ENCODE data around the gene ZEB1. TPM values are rescaled to one million over a fixed set of nuclear protein-coding genes. Genes with fewer than 3 reads are reported as not detected.

Gene ZEB1
- total RNA-seq, 1 experiment from 2014 or later = 31.5 TPM

GRCh38 chr10:31524460-31524859 lies 205.4 kb downstream of the ZEB1 start:
- H3K4me3 ChIP-seq (ENCODE audit: low read depth in 2 of 2, low read length in 2 of 2) = no peak overlapping the region
- intact Hi-C loops (cut with micrococcal nuclease; ENCODE audit: unreplicated experiment) = no loop called here
- in situ Hi-C loops (cut with HindIII; ENCODE audit: low pct_unique_long_range_greater_than_20kb, low sequenced_read_pairs) = no loop called here
- ChIA-PET CTCF (no interaction called here), POLR2A (no interaction called here)
- no peak overlapping the region for H3K27ac ChIP-seq (ENCODE audit: low read length)
- no TSS peak for BruUV-seq (replicated peaks)
- TF ChIP-seq CTCF (IDR thresholded peaks at IDR 0.05) (no peak), POLR2AphosphoS5 (IDR thresholded peaks at IDR 0.05; ENCODE audit: low read depth, low read length) (no peak), SIN3A (IDR thresholded peaks at IDR 0.05; ENCODE audit: borderline replicate concordance, insufficient read depth, low read depth, low read length) (no peak), TCF7L2 (IDR thresholded peaks at IDR 0.05; ENCODE audit: low read depth, low read length) (no peak), REST (IDR thresholded peaks at IDR 0.05; ENCODE audit: insufficient read depth in 1 of 2, low read depth in 2 of 2, low read length in 1 of 2) (no peak)
- no peak for ATAC-seq
- no peaks in the 10 kb centered on the region for H3K27me3 ChIP-seq (ENCODE audit: control insufficient read depth, insufficient read depth, low read length)
- no peaks in the 10 kb centered on the region for H3K9me3 ChIP-seq (ENCODE audit: control insufficient read depth, insufficient read depth, low read depth, low read length)
- DNase-seq (ENCODE audit: low read depth, low spot score) = no peak
- H3K36me3 ChIP-seq (ENCODE audit: control insufficient read depth, insufficient read depth, low read length) = no peaks in the 10 kb centered on the region; the same call in 1 of the 2 replicates
- no peaks in the 10 kb centered on the region for H3K4me1 ChIP-seq (ENCODE audit: control insufficient read depth, insufficient read depth, low read length)

- in situ Hi-C loops (cut with HindIII; ENCODE audit: low pct_unique_long_range_greater_than_20kb, low sequenced_read_pairs) = no loop called here
- ChIA-PET CTCF (no interaction called here), POLR2A (no interaction called here)
- Histone ChIP-seq H3K4me1 (ENCODE audit: control insufficient read depth, insufficient read depth, low read length) (no peaks in the 10 kb centered on the region), H3K27me3 (ENCODE audit: control insufficient read depth, insufficient read depth, low read length) (no peaks in the 10 kb centered on the region), H3K9me3 (ENCODE audit: control insufficient read depth, insufficient read depth, low read depth, low read length) (no peaks in the 10 kb centered on the region), H3K36me3 (ENCODE audit: control insufficient read depth, insufficient read depth, low read length) (no peaks in the 10 kb centered on the region; the same call in 1 of the 2 replicates), H3K4me3 (ENCODE audit: low read depth in 2 of 2, low read length in 2 of 2) (no peak overlapping the region), H3K27ac (ENCODE audit: low read length) (no peak overlapping the region)
- DNase-seq (ENCODE audit: low read depth, low spot score) (no peak), ATAC-seq (no peak)
- intact Hi-C loops (cut with micrococcal nuclease; ENCODE audit: unreplicated experiment) = no loop called here
- no TSS peak for BruUV-seq (replicated peaks)
- no peak for TF ChIP-seq CTCF (IDR thresholded peaks at IDR 0.05)
Observed at GRCh38 chr10:31526178-31526577, 207.2 kb downstream of the ZEB1 start.

- ChIA-PET CTCF (no interaction called here), POLR2A (no interaction called here)
- no peak overlapping the region for H3K27ac ChIP-seq (ENCODE audit: low read length)
- in situ Hi-C loops (cut with HindIII; ENCODE audit: low pct_unique_long_range_greater_than_20kb, low sequenced_read_pairs) (no loop called here), intact Hi-C loops (cut with micrococcal nuclease; ENCODE audit: unreplicated experiment) (no loop called here)
- TF ChIP-seq TCF7L2 (IDR thresholded peaks at IDR 0.05; ENCODE audit: low read depth, low read length) (no peak), SIN3A (IDR thresholded peaks at IDR 0.05; ENCODE audit: borderline replicate concordance, insufficient read depth, low read depth, low read length) (no peak), POLR2AphosphoS5 (IDR thresholded peaks at IDR 0.05; ENCODE audit: low read depth, low read length) (no peak), CTCF (IDR thresholded peaks at IDR 0.05) (no peak)
- H3K4me3 ChIP-seq (ENCODE audit: low read depth in 2 of 2, low read length in 2 of 2) = no peak overlapping the region
- no peaks in the 10 kb centered on the region; the same call in 1 of the 2 replicates for H3K36me3 ChIP-seq (ENCODE audit: control insufficient read depth, insufficient read depth, low read length)
- DNase-seq (ENCODE audit: low read depth, low spot score) (no peak), ATAC-seq (no peak)
- no peaks in the 10 kb centered on the region for H3K27me3 ChIP-seq (ENCODE audit: control insufficient read depth, insufficient read depth, low read length)
- H3K9me3 ChIP-seq (ENCODE audit: control insufficient read depth, insufficient read depth, low read depth, low read length) = no peaks in the 10 kb centered on the region
- no TSS peak for BruUV-seq (replicated peaks)
- no peaks in the 10 kb centered on the region for H3K4me1 ChIP-seq (ENCODE audit: control insufficient read depth, insufficient read depth, low read length)
Observed at GRCh38 chr10:31526681-31527080, 207.7 kb downstream of the ZEB1 start.
